ENCODE data around the gene DGUOK. TPM values are rescaled to one million over a fixed set of nuclear protein-coding genes. Genes with fewer than 3 reads are reported as not detected.

The DGUOK gene
- total RNA-seq, 2 experiments from 2014 or later, result 96.4 to 103 TPM

DNA sequence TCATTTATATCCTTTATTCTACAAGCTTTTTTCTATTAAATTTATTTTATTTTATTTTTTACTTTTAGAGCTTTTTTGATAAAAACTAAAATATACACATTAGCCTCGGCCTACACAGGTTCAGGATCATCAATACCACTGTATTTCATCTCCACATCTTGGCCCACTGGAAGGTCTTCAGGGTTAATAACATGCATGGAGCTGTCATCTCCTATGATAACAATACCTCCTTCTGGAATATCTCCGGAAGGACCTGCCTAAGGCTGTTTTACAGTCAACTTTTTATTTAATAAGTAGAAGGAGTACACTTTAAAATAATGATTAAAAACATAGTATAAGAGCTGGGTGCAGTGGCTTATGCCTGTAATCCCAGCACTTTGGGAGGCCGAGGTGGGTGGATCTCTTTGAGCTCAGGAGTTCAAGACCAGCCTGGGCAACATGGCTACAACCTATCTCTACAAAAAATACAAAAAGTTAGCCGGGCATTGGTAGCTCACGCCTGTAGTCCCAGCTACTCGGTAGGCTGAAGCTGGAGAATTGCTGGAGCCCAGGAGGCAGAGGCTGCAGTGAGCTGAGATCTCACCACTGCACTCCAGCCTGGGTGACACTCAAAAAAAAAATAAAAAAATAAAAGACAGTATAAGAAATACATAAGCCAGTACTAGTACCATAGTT is 15.7 kb upstream of the DGUOK start:
- Mint-ChIP-seq H3K27ac (no peak overlapping the region), H3K4me3 (no peak overlapping the region), H3K4me1 (ENCODE audit: low read depth) (peaks cover 10% of the 10 kb centered on the region), H3K9me3 (no peaks in the 10 kb centered on the region), H3K27me3 (no peaks in the 10 kb centered on the region), H3K36me3 (ENCODE audit: low read depth) (no peaks in the 10 kb centered on the region)
- intact Hi-C loops (cut with micrococcal nuclease), result no loop called here
- no peak for DNase-seq
- no peak for ATAC-seq
- CTCF ChIA-PET, result interaction anchor here (0.7 to 3.3 kb wide), 8 partner anchors 10 to 240 kb away, joined by 3 to 12 read pairs (median 3); no protein-coding TSS in a partner anchor
- POLR2A ChIA-PET, result interaction anchor here (1.1 kb wide), 1 partner anchor 74 kb away, joined by 4 read pairs; the partner anchor contains the start of gene TET3
- no peak for TF ChIP-seq CTCF (IDR thresholded peaks at IDR 0.05)

- ATAC-seq (no peak), DNase-seq (no peak)
- no peaks in the 10 kb centered on the region for H3K36me3 Mint-ChIP-seq (ENCODE audit: low read depth)
- H3K9me3 Mint-ChIP-seq, result no peaks in the 10 kb centered on the region
- H3K27ac Mint-ChIP-seq, result no peak overlapping the region
- ChIA-PET POLR2A (interaction anchor here (1.1 kb wide), 1 partner anchor 73 kb away, joined by 4 read pairs; the partner anchor contains the start of gene TET3), CTCF (interaction anchor here (0.7 to 3.3 kb wide), 8 partner anchors 9 to 239 kb away, joined by 3 to 12 read pairs (median 4); no protein-coding TSS in a partner anchor)
- no peaks in the 10 kb centered on the region for H3K27me3 Mint-ChIP-seq
- intact Hi-C loops (cut with micrococcal nuclease), result no loop called here
- TF ChIP-seq CTCF (IDR thresholded peaks at IDR 0.05), result no peak
- peaks cover 10% of the 10 kb centered on the region for H3K4me1 Mint-ChIP-seq (ENCODE audit: low read depth)
- H3K4me3 Mint-ChIP-seq, result no peak overlapping the region
Measured at GRCh38 chr2:73911548-73912208, 15.0 kb upstream of the DGUOK start.

DNA sequence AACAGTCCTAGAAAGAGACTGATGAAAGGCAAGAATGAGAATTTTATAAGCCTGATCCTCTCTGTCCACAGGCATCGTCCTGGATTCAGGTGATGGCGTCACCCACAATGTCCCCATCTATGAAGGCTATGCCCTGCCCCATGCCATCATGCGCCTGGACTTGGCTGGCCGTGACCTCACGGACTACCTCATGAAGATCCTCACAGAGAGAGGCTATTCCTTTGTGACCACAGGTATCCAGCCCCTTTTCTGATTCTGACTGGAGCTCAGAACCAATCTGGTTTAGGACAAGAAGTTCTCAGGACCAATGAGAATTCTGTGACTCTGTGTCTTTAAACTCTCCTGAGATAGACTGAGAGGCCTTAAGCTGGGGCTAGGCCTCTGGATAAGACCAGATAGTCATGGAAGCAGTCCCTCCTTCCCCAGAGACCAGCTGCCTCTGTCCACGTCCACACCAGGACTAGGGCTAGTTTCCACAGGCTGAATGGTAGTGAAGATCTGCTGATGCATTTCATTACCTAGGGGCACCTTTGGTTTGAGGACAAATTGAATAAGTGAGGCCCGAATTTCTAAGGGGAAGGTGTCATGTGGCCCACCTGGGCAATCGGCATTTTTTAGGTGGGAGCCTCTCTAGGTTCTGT is 13.1 kb upstream of the DGUOK start:
- CTCF ChIA-PET, result interaction anchor here (0.7 to 1.6 kb wide), 3 partner anchors 80 to 89 kb away, joined by 3 to 4 read pairs (median 3); no protein-coding TSS in a partner anchor
- POLR2A ChIA-PET, result no interaction called here
- H3K36me3 Mint-ChIP-seq (ENCODE audit: low read depth), result no peaks in the 10 kb centered on the region
- ATAC-seq, result no peak
- no peak for TF ChIP-seq CTCF (IDR thresholded peaks at IDR 0.05)
- DNase-seq, result no peak
- no peak overlapping the region for H3K27ac Mint-ChIP-seq
- H3K4me1 Mint-ChIP-seq (ENCODE audit: low read depth), result peaks cover under 1% of the 10 kb centered on the region
- intact Hi-C loops (cut with micrococcal nuclease), result no loop called here
- no peaks in the 10 kb centered on the region for H3K9me3 Mint-ChIP-seq
- no peaks in the 10 kb centered on the region for H3K27me3 Mint-ChIP-seq
- no peak overlapping the region for H3K4me3 Mint-ChIP-seq

- TF ChIP-seq CTCF (IDR thresholded peaks at IDR 0.05), result no peak
- ATAC-seq (no peak), DNase-seq (no peak)
- Mint-ChIP-seq H3K4me3 (no peak overlapping the region), H3K27ac (no peak overlapping the region), H3K4me1 (ENCODE audit: low read depth) (no peaks in the 10 kb centered on the region), H3K9me3 (no peaks in the 10 kb centered on the region), H3K27me3 (no peaks in the 10 kb centered on the region), H3K36me3 (ENCODE audit: low read depth) (no peaks in the 10 kb centered on the region)
- intact Hi-C loops (cut with micrococcal nuclease), result no loop called here
- POLR2A ChIA-PET, result no interaction called here
- CTCF ChIA-PET, result no interaction called here
Measured at GRCh38 chr2:73914667-73915066, 12.0 kb upstream of the DGUOK start.
